Sigmoid colon (tissue), 3 donors: Measurements from ENCODE around the gene PCGF2.

ENCODE experiments used
- CTCF ChIP-seq, 4 experiments: fragments of 450-650 bp in 3 of 4; fragments of 200-600 bp in 1 of 4; IDR thresholded peaks; one replicate each; pipeline ENCODE4 v1.5.1; 2016 to 2019; ENCODE audit warnings: antibody characterized with exemption in 4 of 4, mild to moderate bottlenecking in 3 of 4, moderate library complexity in 2 of 4
- POLR2A ChIP-seq, 2 donors: fragments of 450-650 bp; IDR thresholded peaks; one replicate each; pipeline ENCODE4 v1.6.1; 2016; ENCODE audit warnings: antibody characterized with exemption in 2 of 2, mild to moderate bottlenecking in 2 of 2, moderate library complexity in 2 of 2

GRCh38 chr17:38779965-38780752, 32.0 kb upstream of the PCGF2 start:
- TF ChIP-seq CTCF (IDR thresholded peaks at IDR 0.05) (no peak), POLR2A (IDR thresholded peaks at IDR 0.05) (no peak)
